ENCODE results near the gene PPP2R2D.

DNA sequence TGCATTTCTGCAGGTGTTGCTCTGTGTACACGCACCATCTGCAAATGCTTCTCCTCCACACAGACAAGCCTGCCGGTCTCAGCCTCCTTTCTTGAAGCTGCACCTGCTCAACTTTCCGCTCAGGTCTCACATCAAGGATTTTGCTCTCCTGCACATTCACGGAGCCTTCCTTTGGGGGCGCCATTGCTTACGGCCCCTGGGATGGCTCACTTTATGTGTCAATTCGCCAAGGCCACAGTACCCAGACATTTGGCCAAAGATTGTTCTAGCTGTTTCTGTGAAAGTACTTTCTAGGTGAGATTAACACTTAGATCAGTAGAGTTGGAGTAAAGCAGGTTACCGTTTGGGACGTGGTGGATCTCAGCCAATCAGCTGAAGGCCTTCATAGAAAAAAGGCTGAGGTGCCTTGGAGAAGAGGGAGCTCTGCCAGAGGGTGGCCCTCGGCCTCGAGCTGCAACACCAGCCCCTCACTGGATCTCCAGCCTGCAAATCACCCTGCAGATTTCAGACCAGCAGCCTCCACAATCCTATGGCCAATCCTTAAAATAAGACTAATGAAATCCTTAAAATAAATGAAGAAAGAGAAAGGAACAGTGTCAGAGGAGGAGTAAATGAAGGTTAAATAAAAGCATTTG lies 39.9 kb upstream of the PPP2R2D start:
- TF ChIP-seq, protein P1, sequence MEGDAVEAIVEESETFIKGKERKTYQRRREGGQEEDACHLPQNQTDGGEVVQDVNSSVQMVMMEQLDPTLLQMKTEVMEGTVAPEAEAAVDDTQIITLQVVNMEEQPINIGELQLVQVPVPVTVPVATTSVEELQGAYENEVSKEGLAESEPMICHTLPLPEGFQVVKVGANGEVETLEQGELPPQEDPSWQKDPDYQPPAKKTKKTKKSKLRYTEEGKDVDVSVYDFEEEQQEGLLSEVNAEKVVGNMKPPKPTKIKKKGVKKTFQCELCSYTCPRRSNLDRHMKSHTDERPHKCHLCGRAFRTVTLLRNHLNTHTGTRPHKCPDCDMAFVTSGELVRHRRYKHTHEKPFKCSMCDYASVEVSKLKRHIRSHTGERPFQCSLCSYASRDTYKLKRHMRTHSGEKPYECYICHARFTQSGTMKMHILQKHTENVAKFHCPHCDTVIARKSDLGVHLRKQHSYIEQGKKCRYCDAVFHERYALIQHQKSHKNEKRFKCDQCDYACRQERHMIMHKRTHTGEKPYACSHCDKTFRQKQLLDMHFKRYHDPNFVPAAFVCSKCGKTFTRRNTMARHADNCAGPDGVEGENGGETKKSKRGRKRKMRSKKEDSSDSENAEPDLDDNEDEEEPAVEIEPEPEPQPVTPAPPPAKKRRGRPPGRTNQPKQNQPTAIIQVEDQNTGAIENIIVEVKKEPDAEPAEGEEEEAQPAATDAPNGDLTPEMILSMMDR (IDR thresholded peaks at IDR 0.05), result no peak
- no peak for TF ChIP-seq ZFX (IDR thresholded peaks at IDR 0.05; ENCODE audit: borderline replicate concordance)

All from 22Rv1 (cell line).